Effector memory CD4-positive, alpha-beta T cell (primary cell): ENCODE results near the gene COL7A1.

Experiments
- DNase-seq, 3 donors: peaks; one replicate each; pipeline ENCODE4 v3.0.0-alpha.2; 2020
- H3K27ac ChIP-seq: 2 replicates; pipeline ENCODE4 v1.7.0; 2013; ENCODE audit warnings: mild to moderate bottlenecking, low read length, moderate library complexity; ENCODE audit not compliant: insufficient read depth, poor library complexity, severe bottlenecking
- H3K27me3 ChIP-seq: replicated peaks from 2 replicates; pipeline ENCODE4 v1.7.0; 2013; ENCODE audit warnings: mild to moderate bottlenecking, low read length; ENCODE audit not compliant: insufficient read depth, control insufficient read depth, poor library complexity, severe bottlenecking
- H3K36me3 ChIP-seq: 2 replicates; pipeline ENCODE4 v1.7.0; 2013; ENCODE audit warnings: mild to moderate bottlenecking, low read length, moderate library complexity; ENCODE audit not compliant: control insufficient read depth, insufficient read depth
- H3K4me1 ChIP-seq: 2 replicates; pipeline ENCODE4 v1.7.0; 2013; ENCODE audit warnings: low read length, mild to moderate bottlenecking; ENCODE audit not compliant: control insufficient read depth, insufficient read depth, poor library complexity, severe bottlenecking
- H3K4me3 ChIP-seq: 2 replicates; pipeline ENCODE4 v1.7.0; 2013; ENCODE audit warnings: low read length, low read depth, mild to moderate bottlenecking; ENCODE audit not compliant: insufficient read depth, poor library complexity, severe bottlenecking
- H3K9me3 ChIP-seq: 2 replicates; pipeline ENCODE4 v1.7.0; 2013; ENCODE audit warnings: mild to moderate bottlenecking, low read length, moderate library complexity; ENCODE audit not compliant: control insufficient read depth

The COL7A1 gene

DNA sequence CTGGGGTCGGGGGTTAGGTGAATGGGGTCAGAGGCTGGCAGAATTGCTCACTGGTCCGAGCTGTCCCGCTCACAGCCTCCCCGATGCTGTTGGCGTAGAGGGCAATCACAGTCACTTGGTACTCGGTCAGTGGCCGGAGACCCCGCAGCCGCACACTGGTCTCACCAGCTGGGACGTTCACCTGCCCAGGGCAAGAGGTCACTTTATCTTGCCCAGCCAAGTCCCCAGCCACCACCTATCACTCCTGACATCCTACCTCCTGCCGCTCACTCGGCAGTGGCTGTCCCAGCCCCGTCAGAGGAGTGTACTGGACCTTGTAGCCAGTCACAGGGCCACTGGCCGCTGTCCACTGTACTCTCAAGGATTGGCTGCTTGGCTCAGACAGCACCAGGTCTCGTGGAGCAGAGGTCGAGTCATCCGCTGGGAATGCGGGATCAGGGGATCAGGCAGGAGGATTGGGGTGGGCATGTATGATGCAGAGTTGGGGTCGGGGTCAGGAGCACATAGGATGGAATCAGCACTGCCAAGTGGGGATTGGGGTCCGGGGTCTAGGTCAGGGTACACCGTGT, 2.5 kb downstream of the COL7A1 start:
- Histone ChIP-seq H3K27ac (no peak overlapping the region), H3K27me3 (peaks cover 11% of the 10 kb centered on the region), H3K4me1 (peaks cover 5% of the 10 kb centered on the region), H3K9me3 (no peaks in the 10 kb centered on the region), H3K4me3 (no peak overlapping the region), H3K36me3 (no peaks in the 10 kb centered on the region)
- no peak for DNase-seq

- H3K36me3 ChIP-seq, result no peaks in the 10 kb centered on the region
- no peak for DNase-seq
- no peak overlapping the region for H3K27ac ChIP-seq
These were observed 3.1 kb downstream of the COL7A1 start for GRCh38 chr3:48591886-48592518.

DNA sequence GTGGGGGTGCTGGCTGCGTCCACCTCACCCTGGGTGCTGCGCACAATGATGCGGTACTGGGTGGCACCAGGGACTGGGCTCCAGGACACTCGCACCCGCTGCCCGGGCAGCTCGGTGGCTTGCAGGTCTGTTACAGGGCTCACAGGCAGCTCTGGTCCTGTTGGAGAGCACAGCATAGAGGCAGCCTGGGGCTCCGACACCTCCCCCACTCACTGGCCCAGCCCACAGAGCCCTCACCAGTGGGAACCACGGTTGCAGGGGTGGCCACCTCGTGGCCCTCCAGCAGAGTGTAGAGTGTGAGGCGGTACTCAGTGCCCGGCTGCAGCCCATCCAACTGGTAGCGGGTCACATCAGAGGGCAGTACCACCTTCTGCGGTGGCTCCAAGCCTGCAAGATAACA, 3.7 kb downstream of the COL7A1 start:
- H3K36me3 ChIP-seq, result no peaks in the 10 kb centered on the region
- H3K4me3 ChIP-seq, result no peak overlapping the region

More at GRCh38 chr3:48591886-48592518, 3.1 kb downstream of the COL7A1 start:
- Histone ChIP-seq H3K4me3 (no peak overlapping the region), H3K27me3 (peaks cover 11% of the 10 kb centered on the region), H3K9me3 (no peaks in the 10 kb centered on the region), H3K4me1 (peaks cover 5% of the 10 kb centered on the region)

GRCh38 chr3:48588230-48588629, 6.9 kb downstream of the COL7A1 start:
- Histone ChIP-seq H3K27ac (no peak overlapping the region), H3K27me3 (peaks cover 3% of the 10 kb centered on the region), H3K9me3 (no peaks in the 10 kb centered on the region), H3K36me3 (no peaks in the 10 kb centered on the region), H3K4me3 (no peak overlapping the region), H3K4me1 (no peaks in the 10 kb centered on the region)
- no peak for DNase-seq

More for the DNA sequence above, 3.7 kb downstream of the COL7A1 start:
- no peak overlapping the region for H3K27ac ChIP-seq
- peaks cover 5% of the 10 kb centered on the region for H3K4me1 ChIP-seq
- H3K27me3 ChIP-seq, result peaks cover 11% of the 10 kb centered on the region
- H3K9me3 ChIP-seq, result no peaks in the 10 kb centered on the region
- no peak for DNase-seq

DNA sequence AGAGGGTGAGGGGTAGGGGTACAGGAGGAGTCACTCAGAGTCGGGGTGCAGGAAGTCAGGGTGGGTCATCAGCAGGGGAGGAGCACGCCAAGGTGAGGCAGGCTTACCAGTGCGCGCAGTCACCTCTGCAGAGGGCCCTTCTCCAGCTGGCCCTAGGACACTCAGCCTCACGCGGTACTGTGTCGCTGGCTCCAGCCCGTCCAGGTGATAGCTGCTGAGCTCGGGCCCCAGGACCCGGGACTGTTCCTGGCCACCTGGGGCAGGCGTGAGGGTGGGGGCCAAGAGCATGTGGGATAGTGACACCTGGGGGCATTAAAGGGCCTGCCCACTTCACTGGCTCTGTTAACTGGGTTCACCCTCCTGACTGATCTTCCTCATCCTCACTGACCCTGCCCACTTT, 7.4 kb downstream of the COL7A1 start:
- no peaks in the 10 kb centered on the region for H3K9me3 ChIP-seq
- H3K27me3 ChIP-seq, result no peaks in the 10 kb centered on the region
- no peaks in the 10 kb centered on the region for H3K4me1 ChIP-seq
- no peak overlapping the region for H3K27ac ChIP-seq
- H3K36me3 ChIP-seq, result no peaks in the 10 kb centered on the region
- no peak for DNase-seq
- H3K4me3 ChIP-seq, result no peak overlapping the region

- DNase-seq, result no peak
- no peak overlapping the region for H3K27ac ChIP-seq
- H3K4me1 ChIP-seq, result no peaks in the 10 kb centered on the region
- H3K9me3 ChIP-seq, result no peaks in the 10 kb centered on the region
- no peak overlapping the region for H3K4me3 ChIP-seq
- H3K27me3 ChIP-seq, result no peaks in the 10 kb centered on the region
- H3K36me3 ChIP-seq, result no peaks in the 10 kb centered on the region
These were observed 9.7 kb downstream of the COL7A1 start for GRCh38 chr3:48585411-48585810.

- Histone ChIP-seq H3K27me3 (no peaks in the 10 kb centered on the region), H3K36me3 (no peaks in the 10 kb centered on the region), H3K4me1 (no peaks in the 10 kb centered on the region), H3K4me3 (no peak overlapping the region), H3K27ac (no peak overlapping the region), H3K9me3 (no peaks in the 10 kb centered on the region)
- no peak for DNase-seq
These were observed 10.3 kb downstream of the COL7A1 start for GRCh38 chr3:48584836-48585235.

DNA sequence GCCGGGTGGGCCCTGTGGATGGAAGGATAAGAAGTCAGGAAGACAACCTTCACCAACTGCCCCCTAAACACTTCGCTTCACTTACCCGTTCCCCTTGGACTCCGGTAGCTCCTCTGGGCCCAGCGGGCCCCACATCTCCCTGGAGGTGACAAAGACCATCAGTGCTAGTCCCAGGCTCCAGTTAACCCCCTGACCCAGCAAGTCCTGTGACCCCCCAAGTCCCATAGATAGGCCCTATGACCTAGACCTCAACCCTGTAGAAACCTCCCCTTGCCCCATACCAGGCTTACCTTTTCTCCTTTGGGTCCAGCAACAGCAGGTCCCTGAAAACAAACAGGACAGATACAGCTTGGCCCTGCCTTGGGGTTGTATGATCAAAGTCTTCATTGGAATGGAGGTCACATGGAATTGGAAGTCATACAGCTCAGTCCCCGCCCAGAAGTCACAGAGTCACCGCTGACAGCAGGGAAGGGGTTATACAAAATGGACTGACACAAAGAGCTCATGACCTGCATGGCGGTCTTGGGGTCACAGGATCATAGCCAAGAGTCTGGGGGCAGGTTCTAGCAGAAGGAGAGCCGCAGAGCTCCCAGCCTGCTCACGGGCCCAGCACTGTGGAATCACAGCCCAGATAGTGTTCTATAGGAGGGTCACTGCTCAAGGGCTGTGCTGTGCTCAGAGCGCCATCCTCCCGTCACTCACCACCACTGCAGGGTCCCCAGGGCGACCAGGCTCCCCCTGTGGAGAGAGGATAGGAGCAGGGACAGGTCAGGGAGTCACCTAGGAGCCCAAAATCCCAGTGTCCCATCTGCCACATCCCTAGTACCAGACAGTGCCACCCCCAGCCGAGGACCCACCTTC, 13.3 kb downstream of the COL7A1 start:
- Histone ChIP-seq H3K4me1 (no peaks in the 10 kb centered on the region), H3K27me3 (no peaks in the 10 kb centered on the region), H3K36me3 (no peaks in the 10 kb centered on the region), H3K9me3 (no peaks in the 10 kb centered on the region), H3K27ac (no peak overlapping the region), H3K4me3 (no peak overlapping the region)
- DNase-seq, result no peak

- Histone ChIP-seq H3K27me3 (no peaks in the 10 kb centered on the region), H3K4me1 (no peaks in the 10 kb centered on the region), H3K27ac (no peak overlapping the region), H3K36me3 (no peaks in the 10 kb centered on the region), H3K9me3 (no peaks in the 10 kb centered on the region), H3K4me3 (no peak overlapping the region)
- no peak for DNase-seq
These were observed 18.5 kb downstream of the COL7A1 start for GRCh38 chr3:48576647-48577046.

- H3K9me3 ChIP-seq, result no peaks in the 10 kb centered on the region
- no peaks in the 10 kb centered on the region for H3K27me3 ChIP-seq
- H3K4me1 ChIP-seq, result no peaks in the 10 kb centered on the region
- no peak overlapping the region for H3K27ac ChIP-seq
- DNase-seq, result no peak
- H3K36me3 ChIP-seq, result no peaks in the 10 kb centered on the region
- no peak overlapping the region for H3K4me3 ChIP-seq
These were observed 19.8 kb downstream of the COL7A1 start for GRCh38 chr3:48575366-48575765.
